Liver (tissue), 3 donors: ENCODE results near the gene HSPA4L.

Experiments
- ATF3 ChIP-seq: IDR thresholded peaks from 2 replicates; pipeline ENCODE4 v1.6.1; 2016; ENCODE audit warnings: antibody characterized with exemption
- CTCF ChIP-seq: fragments of 150-350 bp; IDR thresholded peaks from 2 replicates; pipeline ENCODE4 v1.5.1; 2017; ENCODE audit warnings: improper control_type of control experiment, low read depth, low read length; ENCODE audit not compliant: missing input control
- EGR1 ChIP-seq, 2 donors: IDR thresholded peaks; 2 replicates each; pipeline ENCODE4 v1.6.1; 2016 to 2018; ENCODE audit warnings: antibody characterized with exemption in 2 of 2, low read depth in 2 of 2
- HNF4G ChIP-seq: IDR thresholded peaks from 2 replicates; pipeline ENCODE4 v1.6.1; 2016; ENCODE audit warnings: antibody characterized with exemption
- donor health status: healthy.
- donor health status: healthy.

GRCh38 chr4:127852661-127853060 lies 70.5 kb downstream of the HSPA4L start:
- TF ChIP-seq CTCF (no peak), EGR1 (IDR thresholded peaks at IDR 0.05; ENCODE audit: low read depth in 2 of 2) (no peak), HNF4G (no peak), ATF3 (no peak)
